ENCODE measurements around the gene CARMIL1. TPM values are rescaled to one million over a fixed set of nuclear protein-coding genes. Genes with fewer than 3 reads are reported as not detected.

Gene CARMIL1
- total and polyA plus RNA-seq, 10 donors = 3.7 to 34.8 (median 9.3) TPM

- TF ChIP-seq, protein P1, sequence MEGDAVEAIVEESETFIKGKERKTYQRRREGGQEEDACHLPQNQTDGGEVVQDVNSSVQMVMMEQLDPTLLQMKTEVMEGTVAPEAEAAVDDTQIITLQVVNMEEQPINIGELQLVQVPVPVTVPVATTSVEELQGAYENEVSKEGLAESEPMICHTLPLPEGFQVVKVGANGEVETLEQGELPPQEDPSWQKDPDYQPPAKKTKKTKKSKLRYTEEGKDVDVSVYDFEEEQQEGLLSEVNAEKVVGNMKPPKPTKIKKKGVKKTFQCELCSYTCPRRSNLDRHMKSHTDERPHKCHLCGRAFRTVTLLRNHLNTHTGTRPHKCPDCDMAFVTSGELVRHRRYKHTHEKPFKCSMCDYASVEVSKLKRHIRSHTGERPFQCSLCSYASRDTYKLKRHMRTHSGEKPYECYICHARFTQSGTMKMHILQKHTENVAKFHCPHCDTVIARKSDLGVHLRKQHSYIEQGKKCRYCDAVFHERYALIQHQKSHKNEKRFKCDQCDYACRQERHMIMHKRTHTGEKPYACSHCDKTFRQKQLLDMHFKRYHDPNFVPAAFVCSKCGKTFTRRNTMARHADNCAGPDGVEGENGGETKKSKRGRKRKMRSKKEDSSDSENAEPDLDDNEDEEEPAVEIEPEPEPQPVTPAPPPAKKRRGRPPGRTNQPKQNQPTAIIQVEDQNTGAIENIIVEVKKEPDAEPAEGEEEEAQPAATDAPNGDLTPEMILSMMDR (IDR thresholded peaks at IDR 0.05 in 8 of 11, conservative IDR thresholded peaks at IDR 0.05 in 3 of 11) = no peak
- TF ChIP-seq POLR2AphosphoS5 (IDR thresholded peaks at IDR 0.05) (no peak), POLR2A (IDR thresholded peaks at IDR 0.05) (no peak)
- Histone ChIP-seq H3K4me1 (no peaks in the 10 kb centered on the region), H3K36me3 (peaks cover 0 to 19% (median 0%) of the 10 kb centered on the region in 6 donors), H3K27me3 (replicated peaks in 1 of 7) (no peaks in the 10 kb centered on the region), H3K4me3 (no peak overlapping the region), H3K27ac (no peak overlapping the region), H3K9me3 (no peaks in the 10 kb centered on the region)
- 58 to 77% (median 62%) methylated on average over 1 of the region's 1 CpG for WGBS, 5 donors
- intact Hi-C loops (cut with DNase I; ENCODE audit: low total_unique reads) = no loop called here
- DNase-seq = no peak
These were observed 199.8 kb downstream of the CARMIL1 start for GRCh38 chr6:25478973-25479372.

GRCh38 chr6:25481267-25481666 is 202.1 kb downstream of the CARMIL1 start:
- Histone ChIP-seq H3K4me1 (no peaks in the 10 kb centered on the region), H3K36me3 (peaks cover 0 to 25% (median 0%) of the 10 kb centered on the region in 6 donors), H3K4me3 (no peak overlapping the region), H3K9me3 (no peaks in the 10 kb centered on the region), H3K27ac (no peak overlapping the region), H3K27me3 (replicated peaks in 1 of 7) (no peaks in the 10 kb centered on the region)
- intact Hi-C loops (cut with DNase I; ENCODE audit: low total_unique reads) = no loop called here
- no peak for DNase-seq
- TF ChIP-seq POLR2A (IDR thresholded peaks at IDR 0.05) (no peak), POLR2AphosphoS5 (IDR thresholded peaks at IDR 0.05) (no peak)
- TF ChIP-seq, protein P1 (IDR thresholded peaks at IDR 0.05 in 8 of 11, conservative IDR thresholded peaks at IDR 0.05 in 3 of 11) = no peak
- 65 to 90% (median 76%) methylated on average over 1 of the region's 1 CpG for WGBS, 5 donors

- 84 to 100% (median 95%) methylated on average over 1 of the region's 1 CpG for WGBS, 5 donors
- intact Hi-C loops (cut with DNase I; ENCODE audit: low total_unique reads) = no loop called here
- Histone ChIP-seq H3K9me3 (no peaks in the 10 kb centered on the region), H3K27ac (no peak overlapping the region), H3K4me3 (no peak overlapping the region), H3K27me3 (replicated peaks in 1 of 7) (no peaks in the 10 kb centered on the region), H3K36me3 (peaks cover 0 to 25% (median 0%) of the 10 kb centered on the region in 6 donors), H3K4me1 (no peaks in the 10 kb centered on the region)
- TF ChIP-seq POLR2AphosphoS5 (IDR thresholded peaks at IDR 0.05) = no peak
- no peak for TF ChIP-seq POLR2A (IDR thresholded peaks at IDR 0.05)
- TF ChIP-seq, protein P1 (IDR thresholded peaks at IDR 0.05 in 8 of 11, conservative IDR thresholded peaks at IDR 0.05 in 3 of 11) = no peak
- DNase-seq = no peak
These were observed 203.8 kb downstream of the CARMIL1 start for GRCh38 chr6:25482996-25483395.

DNA sequence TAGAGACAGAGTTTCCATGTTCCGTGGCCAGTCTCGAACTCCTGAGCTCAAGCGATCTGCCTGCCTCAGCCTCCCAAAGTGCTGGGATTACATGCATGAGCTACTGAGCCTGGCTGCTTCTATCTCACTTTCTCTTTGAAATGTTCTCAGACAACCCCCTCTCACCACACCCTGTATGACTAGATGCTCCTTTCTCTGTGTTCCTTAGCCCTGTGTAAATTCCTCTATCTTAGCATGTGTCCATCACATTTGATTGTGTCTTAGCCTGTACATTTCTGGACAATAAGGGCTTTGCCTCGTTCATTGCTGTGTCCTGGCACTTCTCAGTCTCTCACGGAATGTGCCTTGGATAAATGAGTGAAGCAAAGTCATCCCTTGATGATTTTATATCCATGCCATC is 204.8 kb downstream of the CARMIL1 start:
- intact Hi-C loops (cut with DNase I; ENCODE audit: low total_unique reads) = no loop called here
- TF ChIP-seq, protein P1 (IDR thresholded peaks at IDR 0.05 in 8 of 11, conservative IDR thresholded peaks at IDR 0.05 in 3 of 11) = no peak
- TF ChIP-seq POLR2A (IDR thresholded peaks at IDR 0.05) (no peak), POLR2AphosphoS5 (IDR thresholded peaks at IDR 0.05) (no peak)
- 91 to 97% (median 92%) methylated on average over 5 of the region's 5 CpGs for WGBS, 5 donors
- no peaks in the 10 kb centered on the region for H3K9me3 ChIP-seq
- H3K36me3 ChIP-seq = peaks cover 0 to 25% (median 0%) of the 10 kb centered on the region in 6 donors
- H3K4me3 ChIP-seq = no peak overlapping the region
- DNase-seq = no peak
- H3K4me1 ChIP-seq = no peaks in the 10 kb centered on the region
- H3K27ac ChIP-seq = no peak overlapping the region
- no peaks in the 10 kb centered on the region for H3K27me3 ChIP-seq (replicated peaks in 1 of 7)

Data from spleen (tissue), 11 donors.